Measurements from ENCODE around the gene FAM187B. TPM values are rescaled to one million over a fixed set of nuclear protein-coding genes. Genes with fewer than 3 reads are reported as not detected.

The FAM187B gene
- total and polyA plus RNA-seq, 2 experiments from 2014 or later, result 0.23 TPM; not detected in 1

GRCh38 chr19:35247526-35248309 is 19.2 kb upstream of the FAM187B start:
- Mint-ChIP-seq H3K27me3 (ENCODE audit: insufficient read depth, low read depth, poor library complexity) (peaks cover 21% of the 10 kb centered on the region), H3K9me3 (peaks cover 4% of the 10 kb centered on the region; the same call in 1 of the 3 replicates), H3K36me3 (ENCODE audit: low read depth) (peaks cover 40% of the 10 kb centered on the region), H3K4me1 (peaks cover 35% of the 10 kb centered on the region), H3K27ac (peak overlapping the region; percentile 100), H3K4me3 (peak overlapping the region; percentile 95)
- H3K4me1 ChIP-seq (ENCODE audit: insufficient read depth), result peaks cover 12% of the 10 kb centered on the region
- no peaks in the 10 kb centered on the region for H3F3A ChIP-seq (replicated peaks; ENCODE audit: low read depth)
- H3K9me2 ChIP-seq (ENCODE audit: insufficient read depth), result no peaks in the 10 kb centered on the region
- H3K79me2 ChIP-seq (replicated peaks; ENCODE audit: insufficient read depth), result peaks cover 37% of the 10 kb centered on the region
- peak overlapping the region; percentile 83 for H3K4me3 ChIP-seq
- peak overlapping the region; percentile 94 for H2AFZ ChIP-seq
- peaks cover 28% of the 10 kb centered on the region for H4K20me1 ChIP-seq (replicated peaks; ENCODE audit: insufficient read depth)
- H3K27ac ChIP-seq (ENCODE audit: low read depth), result peak overlapping the region; percentile 100
- TF ChIP-seq REST (IDR thresholded peaks at IDR 0.05; ENCODE audit: unreplicated experiment) (no peak), EZH2 (IDR thresholded peaks at IDR 0.05; ENCODE audit: low read depth, unreplicated experiment) (no peak), ZNF462 (CRISPR knock-in tag; IDR thresholded peaks at IDR 0.05) (no peak), CTCF (conservative IDR thresholded peaks at IDR 0.05; ENCODE audit: low read depth in 2 of 2) (peak; percentile 21 to 74; a peak in 3 of 4 replicates), POLR2AphosphoS5 (IDR thresholded peaks at IDR 0.05; ENCODE audit: low read depth) (peak; percentile 48), STAT1 (IDR thresholded peaks at IDR 0.05; ENCODE audit: unreplicated experiment) (no peak), EZH2phosphoT487 (IDR thresholded peaks at IDR 0.05; ENCODE audit: unreplicated experiment) (no peak), ZNF114 (CRISPR knock-in tag; IDR thresholded peaks at IDR 0.05) (0 out of 2 replicates have a peak, but pooled peaks have one; percentile 44), CREB1 (CRISPR knock-in tag; IDR thresholded peaks at IDR 0.05; ENCODE audit: low read depth) (no peak; the same call in 1 of the 2 replicates), ZNF331 (CRISPR knock-in tag; IDR thresholded peaks at IDR 0.05; ENCODE audit: low read depth) (no peak; the same call in 1 of the 2 replicates), ETS1 (IDR thresholded peaks at IDR 0.05) (no peak), NANOG (IDR thresholded peaks at IDR 0.05; ENCODE audit: borderline replicate concordance) (no peak), JUNB (IDR thresholded peaks at IDR 0.05; ENCODE audit: unreplicated experiment) (no peak)
- no peaks in the 10 kb centered on the region for H3K27me3 ChIP-seq (ENCODE audit: insufficient read depth)
- DNase-seq (ENCODE audit: low spot score), result peak; percentile 99
- H3K36me3 ChIP-seq (ENCODE audit: insufficient read depth), result peaks cover 8% of the 10 kb centered on the region
- ATAC-seq, result peak; percentile 74
- peak overlapping the region; percentile 93 for H3K4me2 ChIP-seq
